GM18907 (cell line): ENCODE measurements around the gene GOLPH3.
"Not testable (repeated sequence)": the region's sequence is repeated elsewhere in the genome, so short reads cannot be mapped to it uniquely, and the experiment has no call there.

Source experiments
- ATAC-seq: cut with Tn5 transposase; IDR thresholded peaks from one replicate; pipeline ENCODE4 v1.9.1; 2021; ENCODE audit warnings: mild to moderate bottlenecking, moderate library complexity; ENCODE audit not compliant: unreplicated experiment

The GOLPH3 gene

DNA sequence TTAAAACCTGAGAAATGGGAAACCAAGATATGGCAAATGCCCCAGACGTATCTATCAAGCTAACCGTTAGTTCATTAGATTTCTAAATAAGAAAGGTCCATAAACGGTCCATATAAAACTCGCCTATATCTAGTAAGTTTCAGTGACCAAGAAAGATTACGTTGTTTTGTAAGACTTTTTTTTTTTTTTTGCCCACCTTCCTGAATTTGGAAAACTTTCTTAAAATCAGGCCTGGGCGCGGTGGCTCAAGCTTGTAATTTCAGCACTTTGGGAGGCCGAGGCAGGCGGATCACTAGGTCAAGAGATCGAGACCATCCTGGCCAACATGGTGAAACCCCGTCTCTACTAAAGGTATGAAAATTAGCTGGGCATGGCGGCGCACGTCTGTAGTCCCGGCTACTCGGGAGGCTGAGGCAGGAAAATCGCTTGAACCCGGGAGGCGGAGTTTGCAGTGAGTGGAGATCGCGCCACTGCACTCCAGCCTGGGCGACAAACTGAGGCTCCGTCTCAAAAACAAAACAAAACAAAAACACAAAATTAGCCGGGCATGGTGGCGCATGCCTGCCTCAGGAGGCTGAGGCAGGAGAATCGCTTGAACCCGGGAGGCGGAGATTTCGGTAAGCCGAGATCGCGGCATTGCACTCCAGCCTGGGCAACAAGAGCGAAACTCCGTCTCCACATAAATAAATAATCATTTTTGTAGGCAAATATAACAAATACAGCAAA lies 1.8 kb downstream of the GOLPH3 start:
- not testable (repeated sequence) for ATAC-seq

DNA sequence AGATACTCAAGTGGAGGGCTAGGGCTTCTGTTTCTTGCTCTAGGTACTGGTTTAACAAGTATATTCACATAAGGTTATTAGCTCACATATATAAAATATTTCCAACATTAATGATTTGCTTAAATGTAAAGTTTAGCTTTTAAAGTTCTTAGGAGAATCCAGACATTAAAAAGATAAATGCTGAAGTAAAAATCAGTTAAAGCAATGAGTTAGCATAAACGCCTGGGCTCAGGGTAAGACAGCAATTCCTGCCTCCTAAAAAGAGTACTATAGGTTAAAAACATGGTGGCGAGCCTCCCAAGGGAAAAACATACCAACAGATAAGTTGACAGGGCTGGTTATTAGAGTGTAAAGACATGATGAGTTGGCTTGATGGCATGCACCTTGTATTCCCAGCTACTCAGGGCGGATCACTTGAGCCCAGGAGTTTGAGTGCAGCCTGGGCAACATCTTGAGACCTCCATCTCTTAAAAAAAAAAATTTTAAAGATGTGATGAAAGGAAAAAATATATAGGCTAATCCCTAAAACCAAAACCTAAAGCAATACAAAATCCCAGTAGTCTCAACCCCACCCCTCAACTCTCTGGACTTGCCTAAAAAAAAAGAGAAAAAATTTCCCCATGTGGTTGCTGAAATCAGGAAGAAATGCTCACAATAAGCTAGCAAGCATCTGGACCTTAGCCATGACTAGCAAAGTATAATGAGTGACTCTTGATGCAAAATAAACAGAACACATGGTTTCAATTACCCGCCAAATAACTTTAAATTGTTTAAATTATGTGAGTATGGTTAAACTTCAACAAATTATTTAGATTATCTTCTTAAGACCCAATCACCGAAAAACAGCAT lies 3.6 kb downstream of the GOLPH3 start:
- no peak for ATAC-seq

DNA sequence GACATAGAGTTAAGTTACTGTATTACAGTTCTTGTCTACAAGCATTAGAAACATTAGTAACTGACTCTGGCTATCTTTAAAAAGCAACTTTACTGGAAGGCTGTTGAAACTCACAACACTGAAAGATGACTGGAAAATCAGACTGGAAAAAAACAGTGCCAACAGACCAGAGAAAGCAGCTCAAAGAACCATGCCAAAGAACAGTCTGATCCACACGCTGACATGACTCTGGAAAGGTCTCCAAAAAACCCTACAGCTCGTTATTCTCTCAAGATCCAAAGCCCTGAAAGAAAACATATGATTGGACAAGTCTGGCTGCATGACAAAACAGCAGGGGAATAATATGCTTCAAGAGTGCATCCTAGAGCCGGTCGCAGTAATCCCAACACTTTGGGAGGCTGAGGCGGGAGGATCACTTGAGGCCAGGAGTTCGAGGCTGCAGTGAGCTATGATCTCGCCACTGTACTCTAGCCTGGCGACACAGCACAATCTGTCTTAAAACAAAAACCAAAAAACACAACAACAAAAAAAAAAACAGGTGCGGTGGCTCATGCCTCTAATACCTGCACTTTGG lies 5.6 kb downstream of the GOLPH3 start:
- ATAC-seq: no peak

DNA sequence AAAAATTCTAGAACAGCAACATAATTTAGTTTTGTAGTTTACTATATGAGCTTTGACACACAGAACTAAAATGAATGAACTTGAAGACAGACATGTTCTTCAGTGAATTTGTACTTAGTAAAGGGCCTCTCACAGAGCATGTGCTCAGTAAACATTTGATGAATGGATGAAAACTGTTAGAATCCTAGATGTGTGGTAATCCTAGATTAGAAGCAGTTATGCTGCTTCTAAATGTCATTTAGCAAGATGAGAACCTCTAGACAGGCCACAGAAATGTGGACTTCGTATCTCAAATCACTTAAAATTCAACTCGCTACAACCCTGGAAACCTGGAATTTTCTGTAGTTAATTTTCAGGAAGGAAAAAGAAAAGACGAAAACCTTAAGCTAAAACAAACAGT lies 8.5 kb downstream of the GOLPH3 start:
- no peak for ATAC-seq

DNA sequence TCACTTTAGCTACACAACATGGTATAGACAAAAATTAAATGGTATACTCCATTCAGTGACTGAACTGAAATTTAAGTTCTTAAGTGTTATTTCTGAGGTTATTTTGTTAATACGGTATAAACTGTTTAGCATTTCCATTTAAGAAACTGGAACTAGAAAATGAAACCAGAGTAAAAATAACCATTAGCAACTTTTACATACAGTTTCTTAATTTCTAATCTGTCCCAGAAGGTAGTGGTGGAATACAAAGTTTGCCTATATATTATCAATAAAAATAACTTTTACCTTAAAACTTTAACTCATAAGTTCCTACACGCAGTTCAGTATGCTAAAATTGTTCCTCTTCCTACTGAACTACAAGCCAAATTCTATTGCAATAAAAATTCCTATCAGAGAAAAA lies 10.3 kb downstream of the GOLPH3 start:
- ATAC-seq: no peak

DNA sequence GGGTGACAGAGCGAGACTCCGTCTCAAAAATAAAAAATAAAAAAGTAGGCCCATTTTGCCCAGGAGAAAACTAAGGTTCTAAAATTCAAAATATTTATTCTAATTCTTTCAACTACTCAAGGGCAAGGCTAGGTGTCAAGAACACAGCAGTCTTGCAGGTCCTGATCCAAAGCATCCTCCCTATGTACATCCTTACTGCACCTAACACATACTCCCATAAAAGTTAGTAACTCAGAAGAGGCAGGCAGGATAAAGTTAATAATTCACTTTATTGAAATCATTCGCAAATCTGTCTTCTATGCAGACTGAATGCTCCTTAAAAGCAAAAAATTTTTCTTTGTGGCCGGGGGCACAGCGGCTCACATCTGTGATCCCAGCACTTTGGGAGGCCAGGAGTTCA lies 11.1 kb downstream of the GOLPH3 start:
- ATAC-seq: no peak

DNA sequence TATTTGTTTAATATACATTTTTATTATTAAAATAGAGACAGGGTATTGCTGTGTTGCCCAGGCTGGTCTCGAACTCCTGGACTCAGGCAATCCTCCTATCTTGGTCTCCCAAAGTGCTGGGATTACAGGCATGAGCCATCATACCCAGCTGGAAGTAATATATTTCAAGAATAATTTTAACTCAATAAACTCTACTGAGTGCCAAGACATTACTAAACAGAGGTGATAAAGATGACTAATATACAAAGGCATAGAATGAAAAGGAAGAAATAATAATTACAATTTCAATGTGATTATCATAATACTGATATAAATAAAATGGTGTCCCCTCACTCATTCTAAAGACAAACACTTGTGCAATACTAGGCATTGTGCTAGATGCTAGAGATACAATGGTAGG lies 13.9 kb downstream of the GOLPH3 start:
- ATAC-seq: no peak

DNA sequence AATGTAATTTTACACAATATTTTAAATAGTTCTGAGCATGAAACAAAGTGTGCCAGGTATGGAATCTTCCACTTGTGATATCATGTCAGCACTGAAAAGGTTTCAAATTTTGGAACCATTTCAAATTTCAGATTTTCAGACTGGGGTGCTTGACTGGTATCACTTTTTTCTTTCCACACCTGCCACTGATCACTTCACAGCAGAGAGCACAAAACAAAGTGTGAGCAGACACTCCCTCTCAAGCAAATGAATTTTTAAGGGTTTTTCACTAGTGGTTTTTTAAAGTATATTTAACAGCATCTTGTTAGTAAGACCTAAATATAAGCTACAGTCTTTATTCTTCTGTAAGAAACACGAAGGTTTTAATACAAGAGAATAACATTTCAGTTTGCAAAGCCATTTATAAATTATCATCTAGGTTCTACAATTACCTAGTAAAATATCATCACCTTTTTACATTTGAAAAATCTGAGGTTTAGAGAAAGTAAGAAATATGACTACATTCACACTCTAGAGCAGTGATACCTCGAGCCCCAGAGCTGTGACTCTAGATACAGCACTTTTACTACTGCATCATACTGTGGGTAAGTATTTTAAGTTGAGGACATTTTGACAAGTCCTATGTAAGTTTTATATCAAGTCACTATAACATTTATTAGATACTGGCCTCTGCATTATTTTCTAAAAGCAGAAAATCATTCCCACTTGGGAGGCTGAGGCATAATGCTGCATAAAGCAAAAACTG lies 14.6 kb downstream of the GOLPH3 start:
- ATAC-seq: no peak

DNA sequence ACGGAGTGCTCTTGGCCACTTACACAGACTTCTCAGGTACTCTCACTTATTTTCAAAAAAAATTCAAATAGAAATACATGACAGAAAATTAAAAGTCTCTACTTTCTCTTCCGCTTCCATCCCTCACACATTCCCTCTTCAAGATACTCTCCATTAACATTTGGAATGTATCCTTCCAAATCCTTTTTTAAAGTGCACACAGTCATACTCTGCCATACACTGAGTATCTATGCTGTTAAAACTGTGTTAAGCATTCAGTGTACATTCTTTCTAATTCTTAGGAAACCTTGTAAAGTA lies 15.5 kb downstream of the GOLPH3 start:
- ATAC-seq: no peak

DNA sequence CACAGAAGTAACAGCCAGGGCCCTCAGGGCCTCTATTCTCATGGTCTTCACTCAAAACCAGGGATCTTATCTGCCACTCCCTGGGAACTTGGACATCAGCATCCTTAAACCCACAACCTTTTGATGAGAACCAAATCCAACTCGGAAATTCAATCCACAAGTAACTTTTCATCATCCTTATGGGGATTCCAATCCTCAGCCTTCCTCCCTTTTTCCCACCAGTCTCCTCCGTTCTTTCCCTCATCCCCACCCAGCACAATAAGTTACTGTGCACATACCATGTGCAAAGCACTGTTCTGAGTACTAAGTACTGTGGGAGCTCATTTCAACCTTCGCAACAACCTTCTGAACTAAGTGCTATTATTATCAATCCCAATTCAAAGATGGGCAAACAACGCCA lies 17.0 kb downstream of the GOLPH3 start:
- ATAC-seq: no peak

DNA sequence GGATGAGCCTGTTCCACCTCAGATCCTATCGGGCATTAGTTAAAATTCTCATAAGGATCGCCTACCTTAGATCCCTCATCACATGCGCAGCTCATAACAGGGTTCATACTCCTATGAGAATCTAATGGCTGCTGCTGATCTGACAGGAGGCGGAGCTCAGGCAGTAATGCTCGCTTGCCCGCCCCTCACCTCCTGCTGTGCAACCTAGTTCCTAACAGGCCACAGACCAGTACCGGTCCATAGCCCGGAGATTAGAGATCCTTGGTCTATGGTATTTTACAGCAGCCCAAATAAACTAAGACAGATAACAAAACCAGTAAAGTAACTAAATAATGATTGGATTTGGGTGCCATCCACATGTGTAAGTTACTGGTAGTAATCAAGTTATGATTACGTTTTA lies 17.5 kb downstream of the GOLPH3 start:
- ATAC-seq: no peak

DNA sequence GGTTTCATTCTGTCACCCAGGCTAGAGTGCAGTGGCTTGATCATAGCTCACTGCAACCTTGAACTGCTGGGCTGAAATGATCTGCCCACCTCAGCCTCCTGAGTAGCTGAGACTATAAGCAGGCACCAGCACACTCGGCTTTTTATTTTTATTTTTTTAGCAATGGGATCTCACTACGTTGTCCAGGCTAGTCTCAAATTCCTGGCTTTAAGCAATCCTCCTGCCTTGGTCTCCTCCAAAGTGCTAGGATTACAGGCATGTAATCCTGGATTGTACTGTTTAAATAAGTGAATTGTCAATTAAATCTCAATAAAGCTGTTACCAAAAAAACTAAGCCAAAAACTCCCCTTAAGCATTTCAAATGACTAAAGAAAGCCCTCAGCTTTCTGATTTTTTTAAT lies 18.9 kb downstream of the GOLPH3 start:
- ATAC-seq: no peak

DNA sequence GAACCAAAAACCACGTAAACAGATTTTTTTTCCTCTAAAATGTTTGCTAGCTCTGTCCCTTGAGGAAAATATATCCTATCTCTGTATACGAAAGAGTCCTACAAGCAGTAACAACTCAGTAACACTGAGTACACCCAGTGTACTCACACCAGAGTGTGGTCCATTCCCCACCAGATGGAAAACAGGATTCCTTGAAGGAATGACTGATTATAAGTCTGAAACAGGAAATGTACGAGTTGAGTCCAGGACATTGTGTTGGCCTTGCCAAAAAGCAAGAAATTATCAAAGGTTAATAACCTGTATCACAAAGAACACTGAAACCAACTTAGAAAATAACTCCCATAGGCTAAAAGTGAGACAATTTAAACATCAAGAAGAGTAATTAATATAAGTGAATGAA lies 20.4 kb downstream of the GOLPH3 start:
- no peak for ATAC-seq

DNA sequence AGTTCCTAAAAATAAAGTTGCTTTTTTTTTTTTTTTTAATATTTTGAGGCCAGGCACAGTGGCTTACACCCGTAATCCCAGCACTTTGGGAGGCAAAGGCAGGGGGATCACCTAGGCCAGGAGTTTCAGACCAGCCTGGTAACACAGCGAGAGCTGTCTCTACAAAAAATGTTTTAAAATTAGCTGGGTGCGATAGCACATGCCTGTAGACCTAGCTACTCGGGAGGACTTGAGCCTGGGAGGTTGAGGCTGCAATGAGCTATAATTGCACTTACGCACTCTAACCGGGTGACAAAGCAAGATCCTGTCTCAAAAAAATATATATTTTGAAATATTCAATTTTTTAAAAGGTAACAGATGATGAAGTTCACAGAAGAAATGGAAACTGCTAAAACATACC lies 22.9 kb downstream of the GOLPH3 start:
- ATAC-seq: no peak

DNA sequence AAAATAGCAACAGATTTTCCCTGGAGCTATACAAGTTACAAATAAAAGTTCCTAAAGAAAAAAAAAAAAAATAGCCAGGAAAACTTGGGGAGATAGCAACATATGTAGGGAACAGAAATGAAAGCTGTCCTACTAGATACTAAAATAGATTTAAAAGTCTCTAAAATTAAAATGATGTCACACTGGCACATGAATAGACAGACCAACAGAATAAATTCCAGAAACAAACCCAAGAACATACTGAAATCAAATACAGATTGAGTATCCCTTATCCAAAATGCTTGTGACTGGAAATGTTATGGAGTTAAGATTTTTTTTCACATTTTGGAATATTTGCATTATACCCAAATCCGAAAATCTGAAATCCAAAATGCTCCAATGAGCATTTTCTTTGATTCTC lies 23.8 kb downstream of the GOLPH3 start:
- no peak for ATAC-seq

DNA sequence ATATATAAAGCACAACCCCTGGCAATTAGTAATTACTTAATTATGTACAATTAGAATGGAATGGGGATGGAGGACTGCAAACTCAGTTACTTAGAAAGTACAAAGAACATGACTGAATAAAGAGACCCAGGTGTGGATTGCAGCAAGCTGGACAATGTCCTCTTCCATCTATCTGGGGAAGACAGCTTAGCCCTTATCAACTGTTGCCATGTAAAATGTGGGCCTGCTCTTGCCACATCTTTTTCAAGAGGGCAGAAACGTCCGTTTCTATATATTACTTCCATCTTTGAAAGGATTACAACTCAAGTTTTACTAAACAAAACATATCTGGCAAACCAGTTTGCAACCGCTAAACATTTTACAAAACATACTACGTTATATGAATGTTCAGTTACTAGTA lies 26.2 kb downstream of the GOLPH3 start:
- ATAC-seq: no peak

DNA sequence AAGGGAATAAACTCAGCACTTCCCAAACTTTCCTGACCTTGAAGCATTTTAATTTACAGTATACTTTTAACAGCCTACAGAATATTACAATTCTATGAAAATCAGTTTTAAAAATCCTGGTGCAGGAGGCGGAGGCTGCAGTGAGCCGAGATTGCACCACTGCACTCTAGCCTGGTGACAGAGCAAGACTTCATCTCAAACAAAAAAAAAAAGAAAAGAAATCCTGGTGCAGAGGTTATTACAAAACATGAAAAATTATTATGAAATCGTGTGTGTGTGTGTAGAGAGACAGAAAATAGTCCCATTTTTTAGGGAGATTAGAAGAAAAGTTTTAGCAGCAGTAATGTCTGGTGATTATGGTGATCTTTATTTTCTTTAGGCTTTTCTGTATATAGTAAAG lies 26.9 kb downstream of the GOLPH3 start:
- ATAC-seq: no peak

DNA sequence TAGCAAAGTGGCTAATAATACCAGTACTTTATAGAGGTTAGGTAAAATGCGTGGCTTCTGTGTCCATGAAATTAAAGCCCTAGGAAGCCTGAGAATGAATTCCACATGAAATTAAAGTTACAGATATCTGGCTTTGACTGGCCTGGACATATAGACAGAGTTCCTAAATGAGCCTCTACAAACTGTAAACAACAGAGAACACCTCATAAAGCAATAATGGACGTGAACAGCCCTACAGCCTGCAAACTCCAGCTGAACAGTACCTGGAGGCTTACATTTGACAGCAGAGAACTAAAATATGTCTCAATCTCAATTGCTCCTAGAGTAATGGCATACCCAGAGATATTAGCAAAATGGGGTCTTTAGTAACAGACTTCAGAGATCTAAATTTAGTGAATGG lies 28.7 kb downstream of the GOLPH3 start:
- ATAC-seq: no peak

DNA sequence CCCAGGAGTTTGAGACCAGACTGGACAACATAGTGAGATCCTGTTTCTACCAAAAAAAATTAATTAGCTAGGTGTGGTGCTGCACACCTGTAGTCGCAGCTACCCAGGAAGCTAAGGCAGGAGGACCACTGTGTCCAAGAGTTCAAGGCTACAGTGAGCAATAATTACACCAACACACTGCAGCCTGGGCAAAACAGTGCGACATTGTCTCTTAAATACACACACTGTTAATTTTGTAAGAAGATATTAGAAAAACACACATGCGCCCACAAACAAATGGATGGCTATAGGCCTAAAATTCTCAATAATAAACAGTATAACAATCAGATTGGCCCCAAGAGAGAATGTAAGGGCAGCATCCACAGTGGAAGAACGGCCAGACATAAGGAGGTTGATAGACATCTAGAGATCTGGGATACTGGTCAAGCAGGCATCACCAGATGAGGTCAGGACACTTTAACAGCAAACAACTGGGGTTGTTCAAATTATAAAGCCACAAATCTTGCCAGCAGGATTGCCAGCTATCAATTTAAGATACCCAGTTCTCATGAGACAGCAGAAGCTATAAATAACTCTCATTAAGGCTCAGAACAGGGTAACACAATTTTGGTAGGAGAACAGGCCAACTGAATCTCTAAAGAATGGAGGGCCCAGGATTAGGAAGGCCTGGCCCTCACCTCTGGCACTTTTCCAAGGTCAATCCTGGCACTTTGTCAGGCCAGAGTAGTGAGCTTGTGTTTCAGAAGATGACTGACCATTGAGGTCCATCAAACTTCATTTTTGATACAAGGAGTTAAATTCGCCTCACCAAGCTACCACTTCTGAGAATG lies 29.5 kb downstream of the GOLPH3 start:
- no peak for ATAC-seq

DNA sequence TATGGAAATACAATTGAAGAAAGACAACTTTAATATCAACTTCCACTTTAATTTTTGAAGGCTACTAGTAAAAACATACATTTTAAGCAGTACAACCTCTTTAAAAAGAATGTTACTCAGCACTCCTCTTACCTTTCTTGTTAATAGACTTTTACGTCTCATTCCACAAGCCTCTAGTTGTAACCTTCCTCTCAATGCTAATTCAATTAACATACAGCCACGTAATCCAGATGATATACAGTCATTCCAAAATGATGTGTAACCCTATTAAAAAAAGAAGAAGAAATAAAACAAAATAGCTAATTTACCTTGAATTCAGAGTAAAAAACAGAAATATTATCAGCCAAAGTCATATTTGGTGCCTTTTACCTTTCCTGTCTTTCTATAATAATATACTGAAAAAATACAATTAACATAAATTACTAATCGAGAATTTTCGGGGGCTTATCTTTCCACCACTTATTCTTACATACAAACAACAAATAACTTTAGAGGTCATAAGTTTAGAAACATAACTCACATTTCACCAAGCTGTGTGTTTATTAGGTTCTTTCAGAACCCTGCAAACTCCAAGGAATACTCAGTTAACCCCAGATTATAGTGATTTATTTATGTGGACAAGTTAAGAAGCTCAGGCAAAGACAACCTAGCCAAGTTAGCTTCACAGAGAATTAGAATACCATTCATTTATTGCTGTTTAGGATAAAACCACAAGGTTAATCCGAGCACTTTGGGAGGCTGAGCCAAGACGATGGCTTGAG lies 30.3 kb downstream of the GOLPH3 start:
- no peak for ATAC-seq
